ENCODE data around the gene BTBD19. TPM values are rescaled to one million over a fixed set of nuclear protein-coding genes. Genes with fewer than 3 reads are reported as not detected.

BTBD19 gene
- total and polyA plus RNA-seq, 9 of the 15 experiments (the other 6 are each of a cell fraction or from before 2014, with no cell fraction given), result 0.22 to 2.0 (median 0.95) TPM

DNA sequence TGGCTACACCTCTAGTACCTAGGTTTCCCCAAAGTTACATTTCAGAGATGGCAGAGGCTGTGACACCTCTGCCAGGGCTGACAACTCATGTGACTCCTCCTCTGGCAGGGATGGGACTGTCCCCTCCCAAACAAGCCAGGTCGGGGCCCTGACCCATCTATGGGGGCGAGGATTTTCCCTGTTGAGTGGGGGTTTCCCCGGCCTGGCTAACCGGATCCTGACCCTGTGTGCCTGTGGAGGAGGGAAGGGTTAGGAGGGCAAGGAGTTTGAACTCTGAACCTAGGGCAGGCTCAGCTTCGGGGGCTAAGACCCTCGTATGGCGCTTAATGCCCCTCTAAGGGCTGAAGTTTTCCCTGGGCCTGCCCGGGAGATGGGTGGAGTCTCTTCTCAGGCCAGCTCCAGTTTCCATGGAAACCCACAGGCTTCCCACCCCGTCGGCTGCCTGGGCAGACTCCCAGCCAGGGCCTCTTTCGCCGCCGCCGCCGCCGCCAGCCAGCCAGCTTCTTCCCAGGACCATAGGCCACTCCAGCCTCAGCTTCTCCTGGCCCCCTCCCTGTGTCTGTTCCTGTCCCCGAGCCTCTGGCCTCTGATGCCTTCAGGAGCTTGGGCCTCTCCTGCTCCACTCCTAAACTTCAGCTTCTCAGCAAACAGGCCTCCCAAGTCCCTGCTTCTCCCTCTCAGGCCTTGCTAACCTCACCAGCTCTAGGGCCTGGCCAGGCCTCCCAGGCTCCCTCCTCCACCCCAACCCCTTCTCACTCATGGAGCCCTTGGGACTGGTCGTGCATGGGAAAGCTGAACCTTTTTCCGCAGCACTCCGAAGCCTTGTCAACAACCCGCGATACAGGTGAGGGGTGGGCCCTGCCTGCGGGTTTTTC is at the start of gene BTBD19 (continued):
- TF ChIP-seq, protein P1, sequence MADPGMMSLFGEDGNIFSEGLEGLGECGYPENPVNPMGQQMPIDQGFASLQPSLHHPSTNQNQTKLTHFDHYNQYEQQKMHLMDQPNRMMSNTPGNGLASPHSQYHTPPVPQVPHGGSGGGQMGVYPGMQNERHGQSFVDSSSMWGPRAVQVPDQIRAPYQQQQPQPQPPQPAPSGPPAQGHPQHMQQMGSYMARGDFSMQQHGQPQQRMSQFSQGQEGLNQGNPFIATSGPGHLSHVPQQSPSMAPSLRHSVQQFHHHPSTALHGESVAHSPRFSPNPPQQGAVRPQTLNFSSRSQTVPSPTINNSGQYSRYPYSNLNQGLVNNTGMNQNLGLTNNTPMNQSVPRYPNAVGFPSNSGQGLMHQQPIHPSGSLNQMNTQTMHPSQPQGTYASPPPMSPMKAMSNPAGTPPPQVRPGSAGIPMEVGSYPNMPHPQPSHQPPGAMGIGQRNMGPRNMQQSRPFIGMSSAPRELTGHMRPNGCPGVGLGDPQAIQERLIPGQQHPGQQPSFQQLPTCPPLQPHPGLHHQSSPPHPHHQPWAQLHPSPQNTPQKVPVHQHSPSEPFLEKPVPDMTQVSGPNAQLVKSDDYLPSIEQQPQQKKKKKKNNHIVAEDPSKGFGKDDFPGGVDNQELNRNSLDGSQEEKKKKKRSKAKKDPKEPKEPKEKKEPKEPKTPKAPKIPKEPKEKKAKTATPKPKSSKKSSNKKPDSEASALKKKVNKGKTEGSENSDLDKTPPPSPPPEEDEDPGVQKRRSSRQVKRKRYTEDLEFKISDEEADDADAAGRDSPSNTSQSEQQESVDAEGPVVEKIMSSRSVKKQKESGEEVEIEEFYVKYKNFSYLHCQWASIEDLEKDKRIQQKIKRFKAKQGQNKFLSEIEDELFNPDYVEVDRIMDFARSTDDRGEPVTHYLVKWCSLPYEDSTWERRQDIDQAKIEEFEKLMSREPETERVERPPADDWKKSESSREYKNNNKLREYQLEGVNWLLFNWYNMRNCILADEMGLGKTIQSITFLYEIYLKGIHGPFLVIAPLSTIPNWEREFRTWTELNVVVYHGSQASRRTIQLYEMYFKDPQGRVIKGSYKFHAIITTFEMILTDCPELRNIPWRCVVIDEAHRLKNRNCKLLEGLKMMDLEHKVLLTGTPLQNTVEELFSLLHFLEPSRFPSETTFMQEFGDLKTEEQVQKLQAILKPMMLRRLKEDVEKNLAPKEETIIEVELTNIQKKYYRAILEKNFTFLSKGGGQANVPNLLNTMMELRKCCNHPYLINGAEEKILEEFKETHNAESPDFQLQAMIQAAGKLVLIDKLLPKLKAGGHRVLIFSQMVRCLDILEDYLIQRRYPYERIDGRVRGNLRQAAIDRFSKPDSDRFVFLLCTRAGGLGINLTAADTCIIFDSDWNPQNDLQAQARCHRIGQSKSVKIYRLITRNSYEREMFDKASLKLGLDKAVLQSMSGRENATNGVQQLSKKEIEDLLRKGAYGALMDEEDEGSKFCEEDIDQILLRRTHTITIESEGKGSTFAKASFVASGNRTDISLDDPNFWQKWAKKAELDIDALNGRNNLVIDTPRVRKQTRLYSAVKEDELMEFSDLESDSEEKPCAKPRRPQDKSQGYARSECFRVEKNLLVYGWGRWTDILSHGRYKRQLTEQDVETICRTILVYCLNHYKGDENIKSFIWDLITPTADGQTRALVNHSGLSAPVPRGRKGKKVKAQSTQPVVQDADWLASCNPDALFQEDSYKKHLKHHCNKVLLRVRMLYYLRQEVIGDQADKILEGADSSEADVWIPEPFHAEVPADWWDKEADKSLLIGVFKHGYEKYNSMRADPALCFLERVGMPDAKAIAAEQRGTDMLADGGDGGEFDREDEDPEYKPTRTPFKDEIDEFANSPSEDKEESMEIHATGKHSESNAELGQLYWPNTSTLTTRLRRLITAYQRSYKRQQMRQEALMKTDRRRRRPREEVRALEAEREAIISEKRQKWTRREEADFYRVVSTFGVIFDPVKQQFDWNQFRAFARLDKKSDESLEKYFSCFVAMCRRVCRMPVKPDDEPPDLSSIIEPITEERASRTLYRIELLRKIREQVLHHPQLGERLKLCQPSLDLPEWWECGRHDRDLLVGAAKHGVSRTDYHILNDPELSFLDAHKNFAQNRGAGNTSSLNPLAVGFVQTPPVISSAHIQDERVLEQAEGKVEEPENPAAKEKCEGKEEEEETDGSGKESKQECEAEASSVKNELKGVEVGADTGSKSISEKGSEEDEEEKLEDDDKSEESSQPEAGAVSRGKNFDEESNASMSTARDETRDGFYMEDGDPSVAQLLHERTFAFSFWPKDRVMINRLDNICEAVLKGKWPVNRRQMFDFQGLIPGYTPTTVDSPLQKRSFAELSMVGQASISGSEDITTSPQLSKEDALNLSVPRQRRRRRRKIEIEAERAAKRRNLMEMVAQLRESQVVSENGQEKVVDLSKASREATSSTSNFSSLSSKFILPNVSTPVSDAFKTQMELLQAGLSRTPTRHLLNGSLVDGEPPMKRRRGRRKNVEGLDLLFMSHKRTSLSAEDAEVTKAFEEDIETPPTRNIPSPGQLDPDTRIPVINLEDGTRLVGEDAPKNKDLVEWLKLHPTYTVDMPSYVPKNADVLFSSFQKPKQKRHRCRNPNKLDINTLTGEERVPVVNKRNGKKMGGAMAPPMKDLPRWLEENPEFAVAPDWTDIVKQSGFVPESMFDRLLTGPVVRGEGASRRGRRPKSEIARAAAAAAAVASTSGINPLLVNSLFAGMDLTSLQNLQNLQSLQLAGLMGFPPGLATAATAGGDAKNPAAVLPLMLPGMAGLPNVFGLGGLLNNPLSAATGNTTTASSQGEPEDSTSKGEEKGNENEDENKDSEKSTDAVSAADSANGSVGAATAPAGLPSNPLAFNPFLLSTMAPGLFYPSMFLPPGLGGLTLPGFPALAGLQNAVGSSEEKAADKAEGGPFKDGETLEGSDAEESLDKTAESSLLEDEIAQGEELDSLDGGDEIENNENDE (IDR thresholded peaks at IDR 0.05; ENCODE audit: low read depth, low read length), result no peak
- no peak for TF ChIP-seq ZEB2 (IDR thresholded peaks at IDR 0.05)
- TF ChIP-seq, protein P2, sequence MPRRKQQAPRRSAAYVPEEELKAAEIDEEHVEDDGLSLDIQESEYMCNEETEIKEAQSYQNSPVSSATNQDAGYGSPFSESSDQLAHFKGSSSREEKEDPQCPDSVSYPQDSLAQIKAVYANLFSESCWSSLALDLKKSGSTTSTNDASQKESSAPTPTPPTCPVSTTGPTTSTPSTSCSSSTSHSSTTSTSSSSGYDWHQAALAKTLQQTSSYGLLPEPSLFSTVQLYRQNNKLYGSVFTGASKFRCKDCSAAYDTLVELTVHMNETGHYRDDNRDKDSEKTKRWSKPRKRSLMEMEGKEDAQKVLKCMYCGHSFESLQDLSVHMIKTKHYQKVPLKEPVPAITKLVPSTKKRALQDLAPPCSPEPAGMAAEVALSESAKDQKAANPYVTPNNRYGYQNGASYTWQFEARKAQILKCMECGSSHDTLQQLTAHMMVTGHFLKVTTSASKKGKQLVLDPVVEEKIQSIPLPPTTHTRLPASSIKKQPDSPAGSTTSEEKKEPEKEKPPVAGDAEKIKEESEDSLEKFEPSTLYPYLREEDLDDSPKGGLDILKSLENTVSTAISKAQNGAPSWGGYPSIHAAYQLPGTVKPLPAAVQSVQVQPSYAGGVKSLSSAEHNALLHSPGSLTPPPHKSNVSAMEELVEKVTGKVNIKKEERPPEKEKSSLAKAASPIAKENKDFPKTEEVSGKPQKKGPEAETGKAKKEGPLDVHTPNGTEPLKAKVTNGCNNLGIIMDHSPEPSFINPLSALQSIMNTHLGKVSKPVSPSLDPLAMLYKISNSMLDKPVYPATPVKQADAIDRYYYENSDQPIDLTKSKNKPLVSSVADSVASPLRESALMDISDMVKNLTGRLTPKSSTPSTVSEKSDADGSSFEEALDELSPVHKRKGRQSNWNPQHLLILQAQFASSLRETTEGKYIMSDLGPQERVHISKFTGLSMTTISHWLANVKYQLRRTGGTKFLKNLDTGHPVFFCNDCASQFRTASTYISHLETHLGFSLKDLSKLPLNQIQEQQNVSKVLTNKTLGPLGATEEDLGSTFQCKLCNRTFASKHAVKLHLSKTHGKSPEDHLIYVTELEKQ (CRISPR knock-in tag; IDR thresholded peaks at IDR 0.05), result no peak
- no peak for TF ChIP-seq ZNF668 (CRISPR knock-in tag; IDR thresholded peaks at IDR 0.05)
- no peak for TF ChIP-seq ZKSCAN8 (CRISPR knock-in tag; IDR thresholded peaks at IDR 0.05)
- TF ChIP-seq MTA1 (IDR thresholded peaks at IDR 0.05; ENCODE audit: borderline replicate concordance), result no peak
- TF ChIP-seq CEBPG (CRISPR knock-in tag; IDR thresholded peaks at IDR 0.05), result no peak
- TF ChIP-seq CEBPG (tag; conservative IDR thresholded peaks at IDR 0.05 in 1 of 2, IDR thresholded peaks at IDR 0.05 in 1 of 2), result no peak
- TF ChIP-seq, protein P3, sequence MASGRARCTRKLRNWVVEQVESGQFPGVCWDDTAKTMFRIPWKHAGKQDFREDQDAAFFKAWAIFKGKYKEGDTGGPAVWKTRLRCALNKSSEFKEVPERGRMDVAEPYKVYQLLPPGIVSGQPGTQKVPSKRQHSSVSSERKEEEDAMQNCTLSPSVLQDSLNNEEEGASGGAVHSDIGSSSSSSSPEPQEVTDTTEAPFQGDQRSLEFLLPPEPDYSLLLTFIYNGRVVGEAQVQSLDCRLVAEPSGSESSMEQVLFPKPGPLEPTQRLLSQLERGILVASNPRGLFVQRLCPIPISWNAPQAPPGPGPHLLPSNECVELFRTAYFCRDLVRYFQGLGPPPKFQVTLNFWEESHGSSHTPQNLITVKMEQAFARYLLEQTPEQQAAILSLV (tag; IDR thresholded peaks at IDR 0.05), result peak; percentile 80
- TF ChIP-seq MYC (IDR thresholded peaks at IDR 0.05; ENCODE audit: low read depth, low read length), result no peak
- TF ChIP-seq MYC (CRISPR knock-in tag; IDR thresholded peaks at IDR 0.05; ENCODE audit: borderline replicate concordance, low read depth), result no peak

Data from K562 (cell line).